NOMO-1 (cell line): ENCODE data around the gene AS3MT.
A peak's percentile ranks its signal among the peaks of the same experiment; 100 is the strongest.
"Not testable (repeated sequence)": the region's sequence is repeated elsewhere in the genome, so short reads cannot be mapped to it uniquely, and the experiment has no call there.

ENCODE experiments used
- DNase-seq, 2 experiments: peaks; one replicate each; lab custom pipeline; 2025; ENCODE audit not compliant: unreplicated experiment in 2 of 2; lab: John Stamatoyannopoulos, UW

The AS3MT gene, protein sequence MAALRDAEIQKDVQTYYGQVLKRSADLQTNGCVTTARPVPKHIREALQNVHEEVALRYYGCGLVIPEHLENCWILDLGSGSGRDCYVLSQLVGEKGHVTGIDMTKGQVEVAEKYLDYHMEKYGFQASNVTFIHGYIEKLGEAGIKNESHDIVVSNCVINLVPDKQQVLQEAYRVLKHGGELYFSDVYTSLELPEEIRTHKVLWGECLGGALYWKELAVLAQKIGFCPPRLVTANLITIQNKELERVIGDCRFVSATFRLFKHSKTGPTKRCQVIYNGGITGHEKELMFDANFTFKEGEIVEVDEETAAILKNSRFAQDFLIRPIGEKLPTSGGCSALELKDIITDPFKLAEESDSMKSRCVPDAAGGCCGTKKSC

DNA sequence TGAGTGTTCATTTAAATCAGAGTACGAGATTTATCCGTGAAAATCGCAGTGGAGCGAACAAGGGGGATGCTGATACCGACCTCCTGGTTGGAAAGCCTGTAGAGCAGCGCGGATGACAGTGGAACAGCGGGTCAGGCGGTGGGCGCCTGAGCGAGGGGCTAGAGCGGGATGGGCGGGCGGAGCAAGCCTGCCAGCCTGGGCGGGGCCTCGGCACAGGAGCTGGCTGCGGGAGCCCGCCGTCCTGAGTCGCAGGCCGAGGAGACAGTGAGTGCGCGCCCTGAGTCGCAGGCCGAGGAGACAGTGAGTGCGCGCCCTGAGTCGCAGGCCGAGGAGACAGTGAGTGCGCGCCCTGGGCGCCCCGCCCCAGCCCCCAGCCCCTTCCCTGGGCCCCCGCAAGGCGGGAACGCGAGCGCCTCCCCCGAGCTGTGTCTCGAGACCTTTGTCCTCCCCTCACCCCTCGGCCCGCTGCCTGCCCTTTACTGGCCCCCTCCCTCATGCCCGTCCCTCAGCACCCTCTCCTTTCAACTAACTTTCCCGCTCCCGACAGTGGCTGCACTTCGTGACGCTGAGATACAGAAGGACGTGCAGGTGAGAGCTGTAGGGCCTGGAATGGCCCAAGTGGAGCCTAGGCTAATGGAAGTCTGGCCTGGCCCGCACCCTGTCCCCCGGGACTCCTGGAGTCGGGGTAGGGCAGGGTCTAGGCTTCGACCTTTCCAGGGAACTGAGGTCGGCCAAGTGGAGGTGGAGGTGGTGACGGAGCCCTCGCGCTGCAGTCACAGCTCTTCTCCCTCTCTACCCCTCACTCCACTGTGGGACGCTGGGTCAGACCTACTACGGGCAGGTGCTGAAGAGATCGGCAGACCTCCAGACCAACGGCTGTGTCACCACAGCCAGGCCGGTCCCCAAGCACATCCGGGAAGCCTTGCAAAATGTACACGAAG lies at the start of gene AS3MT:
TSS of gene AS3MT (plus strand) at position 213 of the 941 bp plus-strand sequence. CDS start at position 336, 123 bp downstream.
- no peak for DNase-seq

DNA sequence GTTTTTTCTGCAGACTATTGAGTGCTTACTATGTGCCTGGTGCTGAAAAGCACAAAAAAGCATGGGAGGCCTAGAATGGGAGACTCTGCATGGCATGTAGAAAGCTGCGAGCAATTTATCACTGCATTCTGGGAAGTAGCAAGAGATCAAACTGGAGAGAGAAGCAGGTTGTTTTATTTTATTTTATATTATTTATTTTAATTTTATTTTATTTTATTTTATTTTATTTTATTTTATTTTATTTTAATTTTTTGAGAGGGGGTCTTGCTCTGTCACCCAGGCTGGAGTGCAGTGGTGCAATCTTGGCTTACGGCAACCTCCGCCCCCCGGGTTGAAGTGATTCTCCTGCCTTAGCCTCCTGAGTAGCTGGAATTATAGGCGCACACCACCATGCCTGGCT lies 49.3 kb upstream of the AS3MT start:
- DNase-seq = not testable (repeated sequence)

GRCh38 chr10:102822222-102822621 lies 47.0 kb upstream of the AS3MT start:
- DNase-seq = no peak

- no peak for DNase-seq
Observed at GRCh38 chr10:102824664-102825063, 44.6 kb upstream of the AS3MT start.

GRCh38 chr10:102826148-102826796 lies 43.0 kb upstream of the AS3MT start:
- no peak for DNase-seq

- DNase-seq = no peak
Observed at GRCh38 chr10:102827597-102827975, 41.7 kb upstream of the AS3MT start.

- DNase-seq = no peak
Observed at GRCh38 chr10:102831322-102832071, 37.8 kb upstream of the AS3MT start.

DNA sequence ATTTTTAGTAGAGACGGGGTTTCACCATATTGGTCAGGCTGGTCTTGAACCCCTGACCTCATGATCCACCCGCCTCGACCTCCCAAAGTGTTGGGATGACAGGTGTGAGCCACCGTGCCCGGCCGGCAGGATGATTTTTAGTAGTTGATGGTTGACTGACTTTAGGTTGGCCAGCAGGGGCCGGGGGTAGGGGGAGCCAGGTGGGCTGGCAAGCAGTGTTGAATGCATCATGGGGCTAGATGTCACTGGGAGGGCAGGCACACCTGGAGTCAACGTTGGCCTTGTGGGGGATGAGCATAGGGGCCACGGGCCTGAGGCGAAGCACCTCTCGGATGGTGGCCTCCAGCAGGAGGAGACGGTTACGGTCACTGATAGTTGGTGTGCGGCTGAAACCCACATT lies 37.0 kb upstream of the AS3MT start:
- DNase-seq = no peak

- DNase-seq = no peak
Observed at GRCh38 chr10:102832987-102833386, 36.3 kb upstream of the AS3MT start.

GRCh38 chr10:102834143-102834542 lies 35.1 kb upstream of the AS3MT start:
- peak in 1 of 2 experiments; percentile 10 for DNase-seq

DNA sequence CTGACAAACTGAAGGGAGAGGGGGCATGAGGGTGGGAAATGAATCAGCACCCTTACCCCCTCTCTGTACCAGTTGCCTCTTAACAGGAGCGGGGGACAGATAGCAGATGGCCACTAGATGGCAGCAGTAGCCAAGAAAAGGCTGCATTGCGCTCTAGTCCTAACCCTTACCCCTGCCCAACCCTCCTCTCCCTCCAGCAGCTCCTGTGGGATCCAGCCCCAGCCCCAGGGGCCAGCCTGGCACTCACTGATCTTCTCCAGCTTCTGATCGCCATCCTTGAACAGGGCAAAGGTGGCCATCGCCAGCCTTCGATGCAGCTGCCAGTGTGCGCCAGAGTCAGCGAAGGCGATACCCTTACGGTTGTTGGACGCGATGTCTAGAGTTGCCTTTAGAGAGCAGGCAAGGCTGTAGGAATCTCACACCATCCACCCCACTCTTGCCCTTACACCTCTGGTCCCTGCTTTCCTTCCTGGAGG lies 34.2 kb upstream of the AS3MT start:
- peak; percentile 57 to 63 for DNase-seq

GRCh38 chr10:102837230-102837721 lies 32.0 kb upstream of the AS3MT start, which contains the start of gene CYP17A1:
CYP17A1 (minus strand) TSS chr10:102837413; CDS start chr10:102837361, 52 bp downstream.
- DNase-seq = no peak

GRCh38 chr10:102838276-102838927 lies 30.9 kb upstream of the AS3MT start:
- not testable (repeated sequence) for DNase-seq

DNA sequence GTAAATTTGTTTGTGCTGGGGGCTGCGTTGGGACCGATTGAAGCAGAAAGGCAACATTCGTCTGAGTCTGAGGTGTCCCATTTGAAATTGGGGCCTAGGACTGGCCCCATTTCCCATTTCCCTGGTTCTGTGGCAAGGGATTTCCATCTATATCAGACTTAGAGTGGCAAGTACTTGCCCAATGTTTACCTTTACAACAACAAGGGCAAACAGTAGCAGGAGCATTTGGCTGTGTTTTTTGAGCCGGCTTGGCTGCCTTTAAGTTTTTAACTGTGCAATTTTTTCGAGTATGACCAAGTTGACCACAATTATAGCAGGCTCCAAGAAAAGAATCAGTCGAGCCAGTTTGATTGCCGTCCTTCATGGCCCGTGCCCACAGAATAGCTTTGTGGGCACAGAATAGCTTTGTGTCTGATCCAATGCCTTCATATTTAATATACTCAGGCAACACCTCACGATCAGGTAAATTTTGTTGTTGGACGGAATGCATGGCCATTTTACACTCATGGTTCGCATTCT lies 27.4 kb upstream of the AS3MT start:
- DNase-seq = no peak

- DNase-seq = not testable (repeated sequence)
Observed at GRCh38 chr10:102843139-102843538, 26.1 kb upstream of the AS3MT start.

GRCh38 chr10:102844190-102844776 lies 25.0 kb upstream of the AS3MT start:
- DNase-seq = not testable (repeated sequence)

DNA sequence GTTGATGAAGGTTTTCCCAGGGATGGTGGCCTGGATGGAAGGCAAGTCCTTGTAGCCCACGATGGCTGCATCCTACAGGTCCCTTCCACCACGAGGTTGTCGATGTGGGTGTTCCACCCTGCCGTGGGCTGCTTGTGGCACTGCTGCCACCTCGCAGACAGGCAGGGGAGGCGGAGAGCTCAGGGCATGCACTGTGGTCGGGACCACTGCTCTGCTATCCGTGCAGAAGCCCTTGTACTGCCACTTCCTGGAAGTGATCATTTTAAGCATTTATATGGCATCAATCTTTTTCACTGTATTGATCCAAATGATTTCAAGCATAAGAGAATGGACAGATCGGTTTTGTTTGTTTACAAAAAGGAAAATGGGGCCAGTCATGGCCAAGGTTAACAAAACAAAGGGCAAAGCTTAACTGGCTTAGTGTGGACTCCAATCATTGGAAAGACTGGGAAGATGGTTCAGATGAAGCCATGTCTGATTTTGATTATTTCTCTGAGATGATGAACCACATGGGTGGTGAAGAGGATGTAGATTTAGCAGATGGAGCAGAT lies 23.8 kb upstream of the AS3MT start:
- DNase-seq = no peak

GRCh38 chr10:102850025-102850518 lies 19.2 kb upstream of the AS3MT start:
- DNase-seq = no peak
